Right renal cortex interstitium (tissue), 3 donors: ENCODE data around the gene MET. TPM values are rescaled to one million over a fixed set of nuclear protein-coding genes. Genes with fewer than 3 reads are reported as not detected.

Experiments used
- DNase-seq, 3 donors: peaks; one replicate each; pipeline ENCODE4 v3.0.0-alpha.2; 2013; ENCODE audit warnings: low read depth in 3 of 3, low spot score in 2 of 3
- polyA plus RNA-seq, 3 donors: library from polyadenylated mRNA; unstranded; fragments of 120-200 nt; gene quantifications; one replicate each; pipeline ENCODE4 v1.2.1, GENCODE V29; 2013; ENCODE audit not compliant: insufficient read length in 3 of 3

The MET gene
- polyA plus RNA-seq, 3 donors: 47.8 to 48.3 (median 48.2) TPM

DNA sequence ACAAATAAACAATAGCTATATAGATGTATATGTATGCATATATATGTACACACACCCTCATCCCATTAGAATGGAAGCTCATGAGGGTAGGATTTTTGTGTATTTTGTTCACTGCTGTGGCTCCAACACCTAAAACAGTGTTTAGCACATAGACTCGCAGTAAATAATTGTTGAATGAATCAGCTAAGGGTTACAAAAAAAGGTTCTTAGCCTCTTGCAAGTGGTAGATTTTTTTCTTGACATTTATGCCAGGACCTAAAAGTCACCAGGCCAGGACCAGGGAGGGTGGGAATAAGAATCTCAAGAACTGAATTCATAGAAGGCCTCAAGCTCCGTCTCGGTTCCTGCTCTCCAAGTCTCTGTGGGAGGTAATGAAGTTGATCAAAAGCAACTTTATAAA is 107.9 kb downstream of the MET start:
- DNase-seq: no peak

GRCh38 chr7:116780521-116780920 is 108.5 kb downstream of the MET start:
- no peak for DNase-seq

GRCh38 chr7:116780966-116781365 is 109.0 kb downstream of the MET start:
- no peak for DNase-seq

DNA sequence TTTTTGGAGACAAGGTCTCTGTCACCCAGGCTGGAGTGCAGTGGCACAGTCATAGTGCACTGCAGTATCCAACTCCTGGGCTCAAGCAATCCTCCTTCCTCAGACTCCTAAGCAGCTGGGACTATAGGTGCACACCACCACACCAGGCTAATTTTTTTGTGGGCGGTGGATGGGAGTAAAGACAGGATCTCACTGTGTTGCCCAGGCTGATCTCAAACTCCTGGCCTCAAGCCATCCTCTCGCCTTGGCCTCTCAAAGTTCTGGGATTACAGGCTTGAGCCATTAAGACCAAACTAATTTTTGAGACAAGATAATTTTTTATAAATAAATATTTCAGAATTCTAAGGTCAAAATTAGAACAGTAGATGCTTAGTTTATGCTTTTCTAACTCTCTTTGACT is 109.6 kb downstream of the MET start:
- DNase-seq: no peak

DNA sequence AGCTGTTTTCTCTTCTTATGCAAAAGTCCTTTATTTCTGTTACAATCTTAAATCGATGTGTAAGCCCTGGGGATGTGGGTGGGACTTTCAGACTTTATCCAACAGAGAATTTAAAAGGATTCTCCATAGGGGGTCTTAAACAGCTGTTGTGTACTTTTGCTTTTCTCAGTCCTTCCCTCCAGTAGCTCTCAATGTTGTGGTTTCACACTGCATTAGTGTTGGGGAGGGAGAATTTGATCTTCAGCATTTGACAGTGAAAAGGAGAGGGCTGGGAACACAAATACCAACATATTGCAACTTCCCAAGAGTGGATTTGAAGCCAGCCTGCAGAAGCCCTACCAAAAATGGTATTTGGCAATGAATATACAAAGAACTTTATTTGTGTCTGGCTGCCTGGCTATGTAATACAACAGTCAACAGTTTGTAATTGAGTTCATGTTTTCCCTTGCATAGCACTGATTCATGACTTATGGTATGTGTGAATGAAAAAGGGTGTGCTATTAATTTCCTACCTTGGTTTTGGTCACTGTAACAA is 110.2 kb downstream of the MET start:
- no peak for DNase-seq

- no peak for DNase-seq
Observed at GRCh38 chr7:116783666-116784318, 111.8 kb downstream of the MET start.

DNA sequence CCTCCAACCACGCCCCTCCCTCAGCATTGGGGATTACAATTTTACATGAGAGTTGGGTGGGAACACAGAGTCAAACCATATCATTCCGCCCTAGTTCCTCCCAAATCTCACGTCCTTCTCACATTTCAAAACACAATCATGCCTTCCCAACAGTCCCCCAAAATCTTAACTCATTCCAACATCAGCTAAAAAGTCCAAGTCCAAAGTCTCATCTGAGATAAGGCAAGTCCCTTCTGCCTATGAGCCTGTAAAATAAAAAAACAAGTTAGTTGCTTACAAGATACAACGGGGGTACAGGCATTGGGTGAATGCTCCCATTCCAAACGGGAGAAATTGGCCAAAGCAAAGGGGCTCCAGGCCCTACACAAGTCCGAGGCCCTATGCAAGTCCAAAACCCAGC is 112.7 kb downstream of the MET start:
- no peak for DNase-seq

DNA sequence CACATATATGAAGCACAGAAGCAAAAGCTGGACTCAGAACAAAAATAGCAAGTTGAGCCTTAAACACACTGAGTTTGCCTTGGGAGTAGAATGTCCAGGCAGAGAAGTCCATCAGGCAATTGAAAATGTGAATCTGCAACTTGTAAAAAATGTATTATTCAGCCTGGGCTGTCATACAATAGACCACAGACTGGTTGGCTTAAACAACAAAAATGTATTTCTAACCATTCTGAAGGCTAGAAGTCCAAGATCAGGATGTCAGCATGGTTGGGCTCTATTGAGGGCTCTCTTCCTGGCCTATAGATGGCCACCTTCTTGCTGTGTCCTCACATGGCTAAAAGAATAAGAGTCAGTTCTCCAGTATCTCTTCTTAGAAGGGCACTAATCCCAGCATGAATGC is 113.8 kb downstream of the MET start:
- DNase-seq: no peak

- DNase-seq: no peak
Observed at GRCh38 chr7:116786791-116787443, 114.9 kb downstream of the MET start.

GRCh38 chr7:116787881-116788280 is 115.9 kb downstream of the MET start:
- DNase-seq: no peak

DNA sequence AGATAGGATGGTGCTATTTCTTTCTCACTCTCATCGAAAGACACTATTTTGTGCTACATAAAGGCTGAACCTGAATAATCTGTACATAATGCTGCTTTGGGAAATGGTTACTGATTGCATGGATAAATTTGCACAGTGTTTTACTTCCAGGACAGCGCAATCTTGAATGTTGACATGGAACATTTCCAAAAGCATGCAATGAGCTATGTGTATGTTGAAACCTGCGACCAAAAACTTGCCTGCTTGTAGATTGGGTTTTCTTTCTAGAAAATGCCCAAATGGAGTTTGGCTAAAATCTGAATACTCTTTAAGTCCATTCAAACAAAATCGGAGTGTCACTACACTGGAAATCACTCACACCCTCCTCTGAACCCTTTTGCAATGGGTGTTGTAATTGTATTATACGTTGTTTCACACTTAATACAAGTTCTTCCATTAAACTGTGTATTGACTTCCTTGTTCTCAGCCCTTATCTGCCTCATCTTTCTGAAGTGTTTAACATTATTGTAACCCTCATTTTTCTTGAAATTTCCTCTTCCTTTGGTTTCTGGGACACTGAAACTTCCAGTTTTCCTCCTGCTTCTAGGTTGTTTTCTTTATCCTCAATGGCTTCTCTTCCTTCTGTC is 116.7 kb downstream of the MET start:
- no peak for DNase-seq

- no peak for DNase-seq
Observed at GRCh38 chr7:116790025-116790424, 118.0 kb downstream of the MET start.

DNA sequence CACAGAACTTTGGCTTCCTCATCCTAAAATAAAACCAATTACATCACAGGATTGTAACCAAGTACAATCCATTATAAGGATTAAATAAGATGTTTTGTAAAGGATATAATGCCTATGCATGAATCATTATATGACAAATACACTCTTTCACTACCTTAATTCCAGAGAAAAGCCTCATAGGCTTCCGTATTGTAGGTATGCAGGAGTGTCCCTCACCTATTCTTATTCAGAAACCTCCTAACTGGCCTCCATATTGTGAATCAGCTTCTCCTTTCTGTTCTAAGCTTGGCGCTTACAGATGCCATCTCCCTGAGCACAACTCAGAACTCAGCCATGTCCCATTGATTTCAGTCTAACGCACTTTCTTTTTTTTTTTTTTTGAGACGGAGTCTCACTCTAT is 120.8 kb downstream of the MET start:
- no peak for DNase-seq

DNA sequence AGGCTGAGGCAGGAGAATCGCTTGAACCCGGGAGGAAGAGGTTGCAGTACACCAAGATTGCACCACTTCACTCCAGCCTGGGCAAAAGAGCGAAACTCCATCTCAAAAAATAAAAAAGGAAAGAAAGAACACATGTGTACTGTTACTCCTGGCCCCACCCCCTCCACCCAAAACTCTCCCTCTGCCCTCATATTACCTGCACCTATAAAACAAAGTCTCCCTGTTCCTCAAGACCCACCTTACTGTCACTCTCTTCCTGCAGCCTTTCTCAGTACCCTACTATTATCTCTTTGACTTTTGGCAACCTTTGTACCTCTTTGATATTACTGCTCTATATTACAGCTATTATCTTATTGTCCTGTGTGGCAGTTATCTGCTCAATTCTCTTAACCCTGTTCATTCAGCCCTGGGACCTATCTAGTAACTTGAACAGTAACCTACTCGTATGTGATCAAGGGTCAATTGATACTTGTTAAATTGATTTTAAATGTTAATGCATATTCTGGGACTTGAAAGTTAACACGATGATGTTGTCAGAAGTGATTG is 121.9 kb downstream of the MET start:
- DNase-seq: no peak

GRCh38 chr7:116796471-116796870 is 124.5 kb downstream of the MET start:
- no peak for DNase-seq

DNA sequence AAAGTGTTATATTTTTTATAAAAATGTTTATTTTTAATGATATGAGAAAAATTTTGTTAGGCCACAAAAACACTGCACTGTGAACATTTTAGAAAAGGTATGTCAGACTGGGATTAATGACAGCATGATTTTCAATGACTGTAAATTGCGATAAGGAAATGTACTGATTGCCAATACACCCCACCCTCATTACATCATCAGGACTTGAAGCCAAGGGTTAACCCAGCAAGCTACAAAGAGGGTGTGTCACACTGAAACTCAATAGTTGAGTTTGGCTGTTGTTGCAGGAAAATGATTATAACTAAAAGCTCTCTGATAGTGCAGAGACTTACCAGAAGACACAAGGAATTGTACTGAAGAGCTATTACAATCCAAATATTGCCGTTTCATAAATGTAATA is 125.6 kb downstream of the MET start:
- no peak for DNase-seq

DNA sequence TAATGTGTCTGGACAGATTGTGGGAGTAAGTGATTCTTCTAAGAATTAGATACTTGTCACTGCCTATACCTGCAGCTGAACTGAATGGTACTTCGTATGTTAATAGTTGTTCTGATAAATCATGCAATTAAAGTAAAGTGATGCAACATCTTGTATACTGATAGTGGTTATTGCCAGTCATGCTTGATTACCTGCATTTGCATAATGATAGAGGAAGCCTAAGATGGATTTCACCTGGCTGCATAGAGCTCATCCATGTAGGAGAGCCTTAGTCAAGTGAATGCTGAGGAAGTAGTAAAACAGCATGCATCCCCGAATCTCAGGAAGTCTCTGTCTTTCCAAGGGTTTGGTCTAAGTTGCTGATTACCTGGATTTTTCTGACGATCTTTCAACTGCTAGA is 126.2 kb downstream of the MET start:
- no peak for DNase-seq

- no peak for DNase-seq
Observed at GRCh38 chr7:116799916-116800315, 127.9 kb downstream of the MET start.

- no peak for DNase-seq
Observed at GRCh38 chr7:116800594-116800993, 128.6 kb downstream of the MET start.

DNA sequence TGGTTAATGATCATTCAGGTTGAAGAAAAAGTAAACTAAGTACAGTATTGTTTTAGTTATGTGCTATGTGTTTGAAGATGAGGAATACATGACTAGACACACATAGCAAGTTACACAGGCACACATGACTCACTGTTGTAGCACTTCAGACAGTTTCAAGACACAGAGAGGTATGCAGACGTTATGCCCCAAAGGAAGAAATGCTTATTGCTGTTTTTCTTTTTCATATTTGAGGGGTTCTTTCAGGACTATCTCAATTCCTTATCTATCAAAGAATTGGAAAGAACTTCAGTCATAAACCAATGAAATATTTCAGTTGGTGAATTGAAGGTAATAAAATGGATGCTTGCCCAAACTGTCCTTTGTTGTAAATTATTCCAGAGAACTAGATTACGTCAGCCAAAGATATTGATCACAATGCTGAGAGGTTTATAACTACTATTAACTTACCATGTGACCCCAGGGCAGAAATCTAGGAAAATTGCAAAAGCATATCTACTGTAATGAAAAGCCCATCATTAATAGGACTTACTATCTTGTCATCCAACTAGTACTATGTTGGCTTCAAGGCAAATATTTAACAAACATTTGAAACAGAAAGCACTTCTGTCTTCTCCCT is 129.2 kb downstream of the MET start:
- DNase-seq: no peak

GRCh38 chr7:116802144-116802745 is 130.2 kb downstream of the MET start:
- DNase-seq: no peak
